Amniotic stem cell (primary cell): ENCODE measurements around the gene UCKL1.
"Not testable (repeated sequence)": the region's sequence is repeated elsewhere in the genome, so short reads cannot be mapped to it uniquely, and the experiment has no call there.

Experiments
- DNase-seq: peaks from one replicate; lab custom pipeline; 2025; lab: John Stamatoyannopoulos, UW

UCKL1 gene

DNA sequence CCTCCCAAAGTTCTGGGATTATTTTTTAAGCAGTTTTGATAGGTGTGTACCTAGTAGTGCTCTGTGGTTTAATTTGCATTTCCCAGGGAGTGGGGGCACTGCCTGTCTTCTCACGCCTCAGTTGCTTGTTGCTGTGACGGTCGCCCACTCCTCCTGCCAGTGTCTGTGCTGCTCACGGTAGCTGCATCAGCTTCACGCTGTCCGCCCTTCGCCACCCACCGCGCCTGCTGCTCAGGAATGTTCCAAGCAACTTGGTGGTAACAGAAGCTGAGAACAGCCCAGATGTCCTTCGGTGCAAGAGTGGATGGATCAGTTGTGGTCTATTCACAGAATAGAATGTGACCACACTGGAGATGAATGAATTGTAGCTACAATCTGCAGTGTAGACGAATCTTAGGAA is 38.4 kb downstream of the UCKL1 start:
- no peak for DNase-seq

DNA sequence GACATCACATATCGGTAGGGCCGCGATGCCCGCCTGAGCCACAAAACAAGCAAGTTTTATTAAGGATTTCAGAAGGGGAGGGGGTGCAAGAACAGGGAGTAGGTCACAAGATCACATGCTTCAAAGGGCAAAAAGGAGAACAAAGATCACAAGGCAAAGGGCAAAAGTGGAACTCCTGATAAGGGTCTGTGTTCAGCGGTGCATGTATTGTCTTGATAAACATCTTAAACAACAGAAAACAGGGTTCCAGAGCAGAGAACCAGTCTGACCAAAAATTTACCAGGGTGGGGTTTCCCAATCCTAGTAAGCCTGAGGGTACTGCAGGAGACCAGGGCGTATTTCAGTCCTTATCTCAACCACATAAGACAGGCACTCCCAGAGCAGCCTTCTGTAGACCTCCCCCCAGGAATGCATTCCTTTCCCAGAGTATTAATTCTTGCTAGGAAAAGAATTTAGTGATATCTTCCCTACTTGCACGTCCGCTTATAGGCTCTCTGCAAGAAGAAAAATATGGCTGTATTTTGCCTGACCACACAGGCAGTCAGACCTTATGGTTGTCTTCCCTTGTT is 39.8 kb downstream of the UCKL1 start:
- not testable (repeated sequence) for DNase-seq

DNA sequence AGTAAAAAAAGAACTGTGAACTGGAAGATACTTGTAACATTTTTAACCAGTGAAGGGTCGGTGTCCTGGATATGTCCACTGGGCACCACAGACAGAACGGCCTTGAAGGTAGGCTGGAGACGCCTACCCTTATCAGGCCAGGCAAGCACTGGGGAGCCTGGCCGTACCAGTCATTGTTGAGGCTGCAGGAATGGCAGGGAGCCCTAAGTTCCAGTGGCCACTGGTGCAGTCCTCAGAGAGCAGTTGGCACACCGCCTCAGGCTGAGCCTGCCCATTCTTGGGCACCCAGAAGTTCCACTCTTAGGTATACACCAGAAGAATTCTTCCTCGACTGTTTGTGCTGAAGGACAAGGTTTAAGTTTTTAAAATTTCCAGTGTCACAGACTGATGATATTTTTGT is 40.7 kb downstream of the UCKL1 start:
- DNase-seq, result no peak

- no peak for DNase-seq
Measured at GRCh38 chr20:63913768-63914167, 42.4 kb downstream of the UCKL1 start.

GRCh38 chr20:63911176-63911575 is 45.0 kb downstream of the UCKL1 start:
- no peak for DNase-seq

DNA sequence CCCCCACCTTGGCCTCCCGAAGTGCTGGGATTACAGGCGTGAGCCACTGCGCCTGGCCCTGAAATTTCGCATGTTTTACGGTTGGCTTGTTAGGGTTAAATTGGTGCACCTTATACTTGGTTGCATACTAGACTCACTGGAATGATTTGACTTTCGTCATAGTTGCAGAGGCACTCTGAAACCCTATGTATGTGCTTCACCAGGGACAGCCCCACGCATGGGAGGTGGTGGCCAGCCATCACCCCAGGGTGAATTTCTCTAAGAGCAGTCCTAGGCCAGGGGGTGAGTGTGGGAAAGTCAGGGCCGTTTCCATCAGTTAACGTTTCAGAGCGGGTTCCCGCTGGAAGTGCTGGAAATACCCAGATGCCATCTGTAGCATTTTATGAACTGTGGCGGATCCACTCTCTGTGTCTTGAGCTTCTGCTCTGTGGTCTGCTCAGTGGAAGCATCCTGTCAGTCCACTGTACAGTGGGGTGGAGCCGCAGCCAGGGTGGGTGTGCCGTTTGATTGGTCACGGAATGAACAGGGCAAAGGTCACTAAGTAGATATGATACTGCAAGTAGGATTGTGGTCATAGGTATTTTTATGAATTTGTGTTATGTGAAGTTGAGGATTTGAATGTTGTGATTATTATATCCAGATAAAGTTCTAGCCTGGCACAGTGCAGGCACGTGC is 48.1 kb downstream of the UCKL1 start:
- no peak for DNase-seq

GRCh38 chr20:63903796-63904561 is 52.2 kb downstream of the UCKL1 start:
- no peak for DNase-seq

DNA sequence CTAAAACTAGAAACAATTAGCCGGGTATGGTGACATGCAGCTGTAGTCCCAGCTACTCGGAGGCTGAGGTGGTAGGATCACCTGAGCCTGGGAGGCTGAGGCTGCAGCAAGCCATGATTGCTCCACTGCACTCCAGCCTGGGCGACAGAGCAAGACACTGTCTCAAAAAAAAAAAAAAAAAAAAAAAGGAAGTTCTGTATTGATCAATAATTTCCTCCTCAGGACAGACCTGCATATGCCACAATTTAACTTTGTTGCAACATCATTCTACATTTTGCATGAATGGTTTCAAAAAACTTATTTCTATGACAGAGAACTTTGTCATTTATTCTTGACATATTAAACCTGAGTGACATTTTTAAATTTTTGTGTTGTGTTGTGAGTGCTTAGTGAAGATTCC is 55.8 kb downstream of the UCKL1 start:
- no peak for DNase-seq

GRCh38 chr20:63898882-63899558 is 57.2 kb downstream of the UCKL1 start:
- DNase-seq, result no peak

- DNase-seq, result no peak
Measured at GRCh38 chr20:63897978-63898561, 58.1 kb downstream of the UCKL1 start.

GRCh38 chr20:63896264-63897105 is 59.7 kb downstream of the UCKL1 start:
- DNase-seq, result no peak

- no peak for DNase-seq
Measured at GRCh38 chr20:63895952-63896263, 60.3 kb downstream of the UCKL1 start.

DNA sequence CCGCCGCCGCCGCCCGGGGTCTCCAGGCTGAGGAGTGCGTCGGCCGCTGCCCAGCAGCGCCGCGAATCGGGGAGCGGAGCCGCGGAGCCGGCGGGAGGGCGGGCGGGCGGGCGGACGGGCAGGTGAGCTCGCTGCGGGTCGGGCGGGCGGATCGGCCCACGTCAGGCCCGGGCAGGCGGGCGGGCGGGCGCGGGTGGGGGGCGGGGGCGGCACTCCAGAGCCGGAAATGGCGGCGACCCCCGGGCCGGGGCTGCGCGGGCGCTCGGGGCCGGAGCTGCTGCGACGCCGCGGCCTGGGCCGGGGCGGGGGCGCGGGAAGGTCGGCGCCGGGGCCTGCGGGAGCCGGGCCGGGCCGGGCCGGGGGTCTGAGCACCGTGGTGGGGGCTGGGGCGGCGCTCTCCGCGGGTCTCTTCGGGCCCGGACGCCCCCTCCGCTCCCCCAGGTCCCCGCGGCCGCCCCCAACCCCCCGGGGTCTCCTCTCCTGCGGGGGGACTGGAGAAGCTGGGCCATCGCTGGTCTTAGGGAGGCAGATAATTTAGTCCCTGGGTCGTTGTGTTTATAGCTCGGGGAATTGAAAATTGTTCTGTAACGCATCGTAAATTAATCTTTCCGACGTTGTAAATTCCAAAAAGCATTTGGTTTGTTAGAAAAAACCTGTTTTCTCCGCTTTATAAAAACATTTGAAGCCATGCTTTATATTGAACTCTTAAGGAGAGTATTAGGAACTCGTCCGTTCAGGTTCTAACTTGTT is 60.8 kb downstream of the UCKL1 start:
- no peak for DNase-seq

GRCh38 chr20:63894358-63895201 is 61.6 kb downstream of the UCKL1 start, which contains the start of gene DNAJC5:
TSS of gene DNAJC5 (plus strand) at chr20:63895126. CDS start at chr20:63928346, 33,220 bp downstream.
- DNase-seq, result peak; percentile 82

- DNase-seq, result no peak
Measured at GRCh38 chr20:63893999-63894357, 62.2 kb downstream of the UCKL1 start.

- no peak for DNase-seq
Measured at GRCh38 chr20:63892402-63892801, 63.8 kb downstream of the UCKL1 start.

DNA sequence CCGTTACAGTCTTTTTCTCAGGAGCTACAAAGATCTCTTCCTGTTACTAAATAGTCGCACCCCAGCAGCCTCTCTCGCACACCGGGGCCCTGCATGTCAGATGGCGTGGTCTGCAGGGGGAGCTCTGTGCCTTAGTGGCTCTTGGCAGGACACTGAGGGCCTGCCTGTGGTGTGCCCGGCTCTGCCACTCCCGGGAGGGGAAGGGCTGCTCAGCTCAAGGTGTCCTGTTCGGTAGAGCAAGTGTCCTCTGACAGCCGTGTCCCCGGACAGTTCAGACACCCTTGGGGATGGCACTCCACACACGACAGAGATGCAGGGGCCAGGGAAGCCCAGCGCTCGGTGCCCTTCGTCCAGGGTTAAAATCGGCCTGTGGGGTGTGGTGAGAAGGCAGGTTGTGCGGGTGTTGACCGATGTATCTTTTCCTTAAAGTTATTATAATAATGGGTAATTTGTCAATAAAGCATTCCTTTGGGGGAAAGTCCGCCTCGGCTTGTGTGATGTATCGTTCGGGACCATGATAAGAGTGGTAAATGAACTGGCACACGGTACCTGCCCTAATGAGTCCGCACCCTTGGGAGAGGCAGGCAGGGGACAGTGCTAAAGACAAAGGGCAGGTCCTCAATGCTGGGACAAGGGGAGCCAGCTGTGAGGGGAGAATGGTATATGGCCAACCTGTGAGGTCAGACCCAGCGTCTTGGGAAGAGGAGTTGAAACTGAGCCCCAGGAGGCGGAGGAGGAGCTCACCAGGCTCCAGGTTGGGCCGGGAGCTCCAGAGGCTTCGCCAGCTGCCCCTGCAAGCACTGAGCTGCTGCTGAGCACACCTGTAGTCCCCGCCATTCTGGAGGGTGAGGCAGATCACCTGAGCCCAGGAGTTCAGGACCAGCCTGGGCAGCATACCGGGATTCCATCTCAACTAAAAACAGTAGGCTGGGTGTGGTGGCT is 64.9 kb downstream of the UCKL1 start:
- no peak for DNase-seq

GRCh38 chr20:63890616-63891015 is 65.6 kb downstream of the UCKL1 start:
- DNase-seq, result no peak

DNA sequence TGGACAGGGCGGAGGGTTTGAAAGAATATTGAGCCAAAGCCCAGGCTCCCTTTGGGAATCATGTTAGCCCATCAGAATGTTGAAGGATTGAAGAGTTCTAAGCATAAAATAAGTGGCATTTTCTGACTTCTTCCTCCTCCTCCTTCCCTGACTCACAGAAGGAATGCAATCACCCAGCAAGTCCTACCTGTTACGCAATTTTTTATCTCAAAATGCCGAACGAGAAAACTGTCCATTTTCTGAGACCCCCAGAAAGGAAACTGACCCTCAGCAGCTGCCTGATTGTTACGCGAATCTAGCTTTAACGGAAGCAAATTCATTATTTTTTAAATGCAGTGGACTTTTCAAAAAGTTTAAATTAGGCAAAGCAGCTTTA is 66.0 kb downstream of the UCKL1 start:
- DNase-seq, result no peak
